Left lobe of liver (tissue), 2 donors: ENCODE data around the gene SLC5A10. TPM values are rescaled to one million over a fixed set of nuclear protein-coding genes. Genes with fewer than 3 reads are reported as not detected.
A peak's percentile ranks its signal among the peaks of the same experiment; 100 is the strongest.
"Not testable (repeated sequence)": the region's sequence is repeated elsewhere in the genome, so short reads cannot be mapped to it uniquely, and the experiment has no call there.

ENCODE experiments used
- ATAC-seq: fragments of 200-7000 bp; cut with Tn5 transposase; one replicate; pipeline ENCODE4 v1.9.1; 2020; ENCODE audit warnings: mild to moderate bottlenecking, moderate library complexity
- DNase-seq: peaks from one replicate; pipeline ENCODE4 v3.0.0-alpha.2; 2020; ENCODE audit warnings: low spot score
- total RNA-seq: library from RNA; stranded (reverse); gene quantifications from one replicate; pipeline ENCODE4 v1.2.1, GENCODE V29; 2021
- donor health status: DM: no; HTN: no; CAD: no; lungs with moderate emphysema.
- donor health status: DM: no; HTN: yes; CAD: no.

The SLC5A10 gene
- total RNA-seq, 1 donor from 2014 or later, result not detected

DNA sequence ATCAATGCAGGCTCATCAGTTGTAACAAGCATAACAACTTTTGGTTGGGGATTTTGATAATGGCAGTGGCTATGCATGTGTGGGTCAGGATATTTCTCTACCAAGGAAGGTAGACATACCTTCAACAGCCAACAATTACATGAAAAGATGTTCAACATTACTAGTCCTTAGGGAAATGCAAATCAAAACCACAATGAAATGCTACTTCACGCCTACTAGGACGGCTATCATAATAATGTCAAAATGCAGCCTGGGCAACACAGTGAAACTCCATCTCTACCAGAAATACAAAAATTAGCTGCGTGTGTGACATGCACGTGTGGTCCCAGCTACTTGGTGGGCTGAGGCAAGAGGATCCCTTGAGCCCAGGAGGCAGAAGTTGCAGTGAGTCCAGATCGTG lies 7.3 kb upstream of the SLC5A10 start:
- DNase-seq, result no peak
- no peak for ATAC-seq

- ATAC-seq (no peak), DNase-seq (no peak)
Observed at GRCh38 chr17:18946536-18946935, 5.4 kb upstream of the SLC5A10 start.

DNA sequence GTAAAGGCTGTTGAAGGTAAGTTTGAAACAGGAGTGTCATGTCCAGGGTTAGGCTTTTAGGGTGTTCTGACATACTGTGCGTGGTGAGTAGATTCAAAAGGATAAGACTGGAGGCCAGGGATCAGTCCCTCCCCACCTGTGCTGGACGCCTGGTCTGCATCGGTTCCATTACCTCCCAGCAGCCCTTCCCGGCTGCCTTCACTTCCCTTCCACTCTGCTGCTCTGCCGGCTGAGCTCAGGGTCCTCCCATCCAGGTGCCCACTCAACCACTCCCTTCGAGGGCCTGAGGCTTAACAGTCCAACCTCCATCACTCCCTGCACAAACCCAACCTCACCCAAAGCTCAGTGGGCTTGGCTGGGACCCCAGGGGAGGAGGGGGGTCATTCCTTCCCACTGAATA lies 4.1 kb upstream of the SLC5A10 start:
- no peak for DNase-seq
- no peak for ATAC-seq

DNA sequence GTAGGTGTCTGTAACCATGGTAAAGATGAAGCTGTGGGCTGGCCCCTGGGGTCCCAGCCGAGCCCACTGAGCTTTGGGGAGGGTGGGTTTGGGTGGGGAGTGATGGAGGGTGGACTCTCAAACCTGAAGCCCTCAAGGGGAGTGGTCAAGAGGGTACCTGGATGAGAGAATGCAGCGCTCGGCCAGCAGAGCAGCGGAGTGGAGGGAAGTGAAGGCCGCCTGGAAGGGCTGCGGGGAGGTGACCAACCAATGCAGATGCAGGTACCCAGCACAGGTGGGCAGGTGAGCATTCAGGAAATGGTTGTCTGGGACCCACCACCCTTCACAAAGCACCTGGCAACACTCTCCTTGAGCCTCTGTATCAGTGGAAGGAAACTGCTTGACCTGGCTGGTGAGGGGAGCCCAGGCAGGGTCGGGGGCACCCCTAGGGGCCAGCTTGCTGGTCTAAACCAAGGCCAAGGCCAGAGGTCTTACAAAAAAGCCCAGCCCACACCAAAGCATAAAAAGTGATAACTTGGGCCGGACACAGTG lies 3.4 kb upstream of the SLC5A10 start:
- no peak for ATAC-seq

DNA sequence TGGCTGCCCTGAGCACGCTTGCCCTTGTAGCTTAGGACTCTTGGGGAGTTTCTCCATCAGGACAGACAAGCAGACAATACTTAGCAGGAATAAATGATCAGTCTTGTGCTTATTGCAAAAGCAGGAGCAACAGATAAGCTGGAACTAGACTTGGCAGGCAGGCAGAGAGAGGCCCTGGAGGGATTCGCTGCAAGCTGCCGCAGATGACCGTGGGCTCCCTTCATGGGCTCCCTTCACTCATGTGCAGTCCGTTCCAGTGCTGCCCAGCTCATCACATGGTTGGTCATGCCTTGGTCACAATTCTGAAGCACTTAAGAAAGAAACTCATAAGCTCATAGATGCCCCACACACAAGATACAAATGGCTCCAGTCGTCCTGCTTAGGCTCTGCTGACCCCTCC lies 2.4 kb upstream of the SLC5A10 start:
- ATAC-seq, result peak; percentile 8
- DNase-seq, result no peak

More for the DNA sequence above, 3.4 kb upstream of the SLC5A10 start:
- no peak for DNase-seq

GRCh38 chr17:18950346-18950745 lies 1.6 kb upstream of the SLC5A10 start:
- ATAC-seq (no peak), DNase-seq (no peak)

- DNase-seq (no peak), ATAC-seq (peak; percentile 66)
Observed at GRCh38 chr17:18950944-18951905, 740 bp upstream of the SLC5A10 start.

DNA sequence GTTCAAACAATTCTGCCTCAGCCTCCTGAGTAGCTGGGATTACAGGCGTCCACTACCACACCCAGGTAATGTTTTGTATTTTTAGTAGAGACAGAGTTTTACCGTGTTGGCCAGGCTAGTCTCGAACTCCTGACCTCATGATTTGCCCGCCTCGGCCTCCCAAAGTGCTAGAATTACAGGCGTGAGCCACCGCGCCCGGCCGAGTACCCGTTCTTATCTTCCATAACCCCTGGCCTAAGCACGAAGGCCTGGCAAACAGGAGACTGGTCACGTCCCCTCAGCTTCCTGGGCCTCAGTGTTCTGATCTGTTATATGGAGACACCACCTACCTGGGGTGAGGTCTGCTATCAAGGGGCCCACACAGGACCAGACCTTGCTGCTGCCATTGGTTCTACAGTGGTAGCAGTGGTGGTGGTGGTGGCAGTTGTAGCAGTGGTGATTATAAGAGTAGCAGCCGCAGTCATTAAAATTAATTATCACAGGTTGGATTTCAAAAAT lies 1.3 kb downstream of the SLC5A10 start:
- ATAC-seq, result no peak
- no peak for DNase-seq

DNA sequence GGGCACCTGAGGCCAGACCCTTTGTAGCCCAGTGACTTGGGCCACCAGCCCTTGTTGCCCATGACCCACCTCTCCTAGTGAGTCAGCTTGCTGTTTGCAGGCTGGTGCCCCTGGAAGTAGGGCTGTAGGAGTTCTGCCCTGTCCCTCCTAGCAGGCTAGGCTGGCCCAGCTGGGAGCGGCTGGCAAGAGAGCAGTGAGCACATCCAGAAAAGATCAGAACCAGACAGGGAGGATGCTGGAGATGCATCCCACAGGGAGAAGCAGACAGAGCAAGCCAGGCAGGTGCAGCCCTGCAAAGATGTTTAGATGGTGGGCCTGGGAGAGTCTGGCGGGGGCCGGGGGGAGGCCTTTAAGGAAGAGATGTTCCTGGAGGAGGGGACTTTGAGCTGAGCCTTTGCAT lies 2.4 kb downstream of the SLC5A10 start:
- no peak for ATAC-seq
- DNase-seq, result no peak

GRCh38 chr17:18955009-18955408 lies 3.0 kb downstream of the SLC5A10 start:
- DNase-seq (no peak), ATAC-seq (no peak)

DNA sequence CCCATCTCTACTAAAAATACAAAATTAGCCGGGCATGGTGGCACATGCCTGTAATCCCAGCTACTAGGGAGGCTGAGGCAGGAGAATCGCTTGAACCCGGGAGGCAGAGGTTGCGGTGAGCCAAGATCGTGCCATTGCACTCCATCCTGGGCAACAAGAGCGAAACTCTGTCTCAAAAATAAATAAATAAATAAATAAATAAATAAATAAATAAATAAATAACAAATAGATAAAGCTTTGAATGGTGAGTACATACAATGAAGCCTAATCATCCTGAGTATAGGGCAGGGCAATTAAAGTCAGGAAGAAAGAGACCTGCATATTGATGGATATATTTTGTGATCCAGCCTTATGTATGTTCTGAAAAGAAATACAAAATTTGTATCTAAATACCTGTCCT lies 4.1 kb downstream of the SLC5A10 start:
- ATAC-seq, DNase-seq: not testable (repeated sequence)

- ATAC-seq, result no peak
- DNase-seq, result no peak
Observed at GRCh38 chr17:18956581-18956980, 4.6 kb downstream of the SLC5A10 start.

DNA sequence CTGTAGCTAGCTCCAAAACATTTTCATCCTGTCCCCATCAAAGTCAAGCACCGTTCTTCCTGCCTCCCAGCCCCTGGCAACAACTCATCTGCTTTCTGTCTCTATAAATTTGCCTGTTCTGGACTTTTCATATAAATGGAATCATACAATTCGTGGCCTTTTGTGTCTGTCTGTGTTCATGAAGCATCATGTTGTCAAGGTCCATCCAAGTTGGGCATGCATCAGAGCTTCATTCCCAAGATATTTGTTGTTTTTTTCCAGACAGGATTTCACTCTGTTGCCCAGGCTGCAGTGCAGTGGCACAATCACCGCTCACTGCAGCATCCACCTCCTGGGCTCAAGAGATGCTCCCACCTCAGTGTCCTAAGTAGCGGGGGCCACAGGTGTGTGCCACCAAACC lies 5.9 kb downstream of the SLC5A10 start:
- no peak for ATAC-seq
- DNase-seq, result no peak

GRCh38 chr17:18958611-18959010 lies 6.6 kb downstream of the SLC5A10 start:
- ATAC-seq (no peak), DNase-seq (no peak)

DNA sequence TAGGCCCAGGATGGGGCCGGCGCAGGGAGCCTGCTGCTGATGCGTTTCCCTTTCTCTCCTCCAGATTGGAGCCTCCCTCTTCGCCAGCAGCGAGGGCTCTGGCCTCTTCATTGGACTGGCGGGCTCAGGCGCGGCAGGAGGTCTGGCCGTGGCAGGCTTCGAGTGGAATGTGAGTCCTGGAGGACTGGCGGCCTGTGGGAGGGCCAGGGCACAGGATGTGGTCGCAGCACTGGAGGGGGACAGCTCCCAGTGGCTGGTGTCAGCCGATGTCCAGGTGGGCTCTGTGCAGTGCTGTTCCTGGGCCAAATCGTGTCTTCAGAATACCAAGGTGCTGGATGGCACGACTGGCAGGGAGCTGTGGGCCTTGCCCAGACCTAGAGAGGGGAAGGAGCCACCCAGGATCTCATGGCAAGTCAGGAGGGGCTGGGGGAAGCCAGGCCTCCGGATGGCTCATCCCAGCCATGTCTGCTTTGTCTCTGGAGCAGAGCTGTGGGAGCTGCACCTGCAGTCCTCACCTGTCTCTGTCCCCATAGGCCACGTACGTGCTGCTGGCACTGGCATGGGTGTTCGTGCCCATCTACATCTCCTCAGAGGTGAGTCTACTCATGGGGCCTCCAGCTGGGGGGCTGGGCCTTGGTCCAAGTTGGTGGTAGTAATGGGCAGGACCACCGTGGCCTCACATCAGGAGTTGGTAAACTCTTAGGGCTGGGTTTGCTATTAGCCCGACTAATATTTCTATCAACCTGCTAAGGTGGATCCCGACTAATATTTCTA lies 7.3 kb downstream of the SLC5A10 start:
- no peak for ATAC-seq
- no peak for DNase-seq

- DNase-seq (no peak), ATAC-seq (no peak)
Observed at GRCh38 chr17:18959845-18960240, 7.9 kb downstream of the SLC5A10 start.

GRCh38 chr17:18960241-18960665 lies 8.3 kb downstream of the SLC5A10 start:
- DNase-seq (no peak), ATAC-seq (no peak)

DNA sequence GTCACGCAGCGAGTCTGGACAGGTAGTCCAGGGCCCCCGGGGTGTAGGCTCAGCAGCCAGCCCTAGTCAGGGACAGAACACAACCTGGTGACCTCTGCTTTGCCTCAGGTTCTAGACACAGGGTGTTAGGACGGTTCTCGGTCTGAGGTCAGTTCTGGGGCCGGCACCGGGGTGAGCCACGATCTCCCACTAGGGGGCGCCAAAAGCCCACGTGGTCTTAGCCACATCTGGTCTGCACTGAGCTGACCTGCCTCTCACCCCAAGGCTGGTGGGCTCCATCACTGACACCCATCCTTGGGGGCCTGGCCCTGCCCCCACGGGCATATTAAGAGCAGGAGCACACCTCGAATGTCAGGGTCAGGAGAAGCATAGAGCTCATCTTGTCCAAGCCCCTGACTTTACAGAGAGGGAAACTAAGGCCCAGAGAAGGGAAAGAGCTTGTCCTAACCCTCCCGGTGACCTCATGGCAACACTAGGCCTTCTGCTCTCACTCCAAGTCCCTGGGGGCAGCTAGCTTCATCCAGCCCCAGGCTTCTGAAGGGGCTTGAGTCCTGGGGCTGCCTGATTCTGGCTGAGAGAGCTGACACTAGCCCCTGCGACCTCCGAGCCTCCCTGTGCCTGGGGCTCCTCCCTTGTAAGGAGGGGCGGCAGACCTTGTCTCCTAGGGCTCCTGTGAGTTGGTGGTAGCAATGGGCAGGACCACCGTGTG lies 9.0 kb downstream of the SLC5A10 start:
- ATAC-seq (peak; percentile 92), DNase-seq (peak; percentile 86)

- DNase-seq, result no peak
- ATAC-seq, result peak; percentile 27
Observed at GRCh38 chr17:18961634-18962493, 9.9 kb downstream of the SLC5A10 start.

- peak; percentile 5 for ATAC-seq
- no peak for DNase-seq
Observed at GRCh38 chr17:18962494-18962815, 10.5 kb downstream of the SLC5A10 start.
